Measurements from ENCODE around the gene RAI14. TPM values are rescaled to one million over a fixed set of nuclear protein-coding genes. Genes with fewer than 3 reads are reported as not detected.
"Not testable (repeated sequence)": the region's sequence is repeated elsewhere in the genome, so short reads cannot be mapped to it uniquely, and the experiment has no call there.

RAI14 gene
- total RNA-seq, 4 donors from 2014 or later: 16.4 to 32.2 (median 18.8) TPM

DNA sequence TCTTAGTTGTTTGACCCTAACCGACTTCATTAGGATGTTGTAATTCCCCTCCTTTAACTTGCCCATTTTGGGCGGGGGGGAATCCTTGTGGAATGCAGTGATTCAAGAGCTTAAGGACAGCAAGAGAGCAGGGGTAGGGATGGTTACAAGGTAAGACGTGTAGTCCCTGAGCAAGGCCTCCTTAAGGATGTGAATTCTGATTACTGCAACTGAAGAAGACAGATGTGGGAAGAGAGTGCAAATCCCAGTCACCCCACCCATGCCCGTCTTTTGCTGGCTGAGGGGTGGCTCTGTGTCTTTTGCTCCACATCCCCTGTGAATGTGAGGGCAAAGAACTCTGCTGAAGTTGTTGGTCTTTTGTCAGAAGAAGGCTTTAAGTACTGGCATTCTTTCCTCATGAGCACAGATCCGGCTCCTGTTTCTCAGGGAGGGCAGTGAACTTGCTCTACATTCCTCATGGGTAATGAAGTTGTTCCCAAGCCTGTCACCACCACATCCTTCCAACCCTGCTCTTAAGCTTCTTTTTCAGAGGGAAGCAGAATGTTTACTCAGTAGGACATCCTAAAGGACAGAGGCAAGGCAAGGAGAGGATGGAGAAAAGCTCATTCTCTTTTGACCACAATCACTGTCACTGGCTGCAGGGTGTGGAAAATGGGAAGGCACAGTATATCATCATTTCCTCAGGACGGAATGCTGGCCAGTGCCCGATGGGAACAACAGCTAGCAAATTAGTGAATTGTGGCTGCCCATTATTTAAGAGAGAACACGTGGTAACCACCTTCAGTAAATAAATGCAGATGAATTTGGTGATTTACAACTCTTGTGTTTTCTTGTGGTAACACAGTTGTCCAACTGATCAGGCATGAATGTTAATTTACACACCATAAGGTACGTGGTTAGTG is 61.5 kb downstream of the RAI14 start:
- no peak for ATAC-seq (ENCODE audit: low FRiP score)
- DNase-seq (ENCODE audit: low spot score): no peak
- TF ChIP-seq, protein P1, sequence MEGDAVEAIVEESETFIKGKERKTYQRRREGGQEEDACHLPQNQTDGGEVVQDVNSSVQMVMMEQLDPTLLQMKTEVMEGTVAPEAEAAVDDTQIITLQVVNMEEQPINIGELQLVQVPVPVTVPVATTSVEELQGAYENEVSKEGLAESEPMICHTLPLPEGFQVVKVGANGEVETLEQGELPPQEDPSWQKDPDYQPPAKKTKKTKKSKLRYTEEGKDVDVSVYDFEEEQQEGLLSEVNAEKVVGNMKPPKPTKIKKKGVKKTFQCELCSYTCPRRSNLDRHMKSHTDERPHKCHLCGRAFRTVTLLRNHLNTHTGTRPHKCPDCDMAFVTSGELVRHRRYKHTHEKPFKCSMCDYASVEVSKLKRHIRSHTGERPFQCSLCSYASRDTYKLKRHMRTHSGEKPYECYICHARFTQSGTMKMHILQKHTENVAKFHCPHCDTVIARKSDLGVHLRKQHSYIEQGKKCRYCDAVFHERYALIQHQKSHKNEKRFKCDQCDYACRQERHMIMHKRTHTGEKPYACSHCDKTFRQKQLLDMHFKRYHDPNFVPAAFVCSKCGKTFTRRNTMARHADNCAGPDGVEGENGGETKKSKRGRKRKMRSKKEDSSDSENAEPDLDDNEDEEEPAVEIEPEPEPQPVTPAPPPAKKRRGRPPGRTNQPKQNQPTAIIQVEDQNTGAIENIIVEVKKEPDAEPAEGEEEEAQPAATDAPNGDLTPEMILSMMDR (IDR thresholded peaks at IDR 0.05): no peak

DNA sequence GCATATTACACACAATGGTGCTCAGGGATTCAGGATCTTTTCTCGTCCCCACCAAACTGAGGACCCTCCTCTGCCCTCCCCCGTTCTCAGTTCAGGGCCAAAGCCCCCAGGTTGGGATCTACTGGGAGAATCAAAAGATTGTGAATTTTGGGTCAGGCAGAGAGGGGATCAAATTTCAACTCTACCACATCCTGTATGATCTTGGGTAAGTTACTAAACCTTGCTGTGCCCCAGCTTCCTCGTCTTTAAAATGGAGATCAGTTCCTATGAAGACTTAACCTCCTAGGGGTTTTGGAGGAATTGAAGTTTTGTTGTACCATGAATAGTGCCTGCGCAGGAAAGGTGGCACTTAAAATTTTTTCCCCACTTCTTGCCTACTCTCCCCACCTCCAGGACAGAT is 62.4 kb downstream of the RAI14 start:
- TF ChIP-seq, protein P1 (IDR thresholded peaks at IDR 0.05): no peak
- ATAC-seq (ENCODE audit: low FRiP score) (no peak), DNase-seq (ENCODE audit: low spot score) (no peak)

DNA sequence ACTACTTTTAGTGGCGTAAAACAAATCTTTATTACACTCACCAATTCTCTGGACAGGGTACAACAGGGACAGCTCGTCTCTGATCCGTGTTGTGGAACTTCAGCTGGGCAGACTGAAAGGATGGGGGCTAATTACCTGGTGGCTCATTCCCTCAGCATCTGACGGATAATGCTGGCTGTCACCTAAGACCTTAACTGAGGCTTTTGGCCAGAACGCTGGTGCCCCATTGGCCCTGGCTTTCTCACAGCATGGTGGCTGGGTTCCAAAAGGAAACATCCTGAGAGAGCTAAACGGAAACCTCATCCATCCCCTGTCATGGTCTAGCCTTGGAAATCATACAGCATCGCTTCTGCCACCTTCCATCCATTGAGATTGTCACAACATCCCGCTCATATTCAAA is 62.9 kb downstream of the RAI14 start:
- TF ChIP-seq, protein P1 (IDR thresholded peaks at IDR 0.05): no peak
- DNase-seq (ENCODE audit: low spot score) (no peak), ATAC-seq (ENCODE audit: low FRiP score) (no peak)

DNA sequence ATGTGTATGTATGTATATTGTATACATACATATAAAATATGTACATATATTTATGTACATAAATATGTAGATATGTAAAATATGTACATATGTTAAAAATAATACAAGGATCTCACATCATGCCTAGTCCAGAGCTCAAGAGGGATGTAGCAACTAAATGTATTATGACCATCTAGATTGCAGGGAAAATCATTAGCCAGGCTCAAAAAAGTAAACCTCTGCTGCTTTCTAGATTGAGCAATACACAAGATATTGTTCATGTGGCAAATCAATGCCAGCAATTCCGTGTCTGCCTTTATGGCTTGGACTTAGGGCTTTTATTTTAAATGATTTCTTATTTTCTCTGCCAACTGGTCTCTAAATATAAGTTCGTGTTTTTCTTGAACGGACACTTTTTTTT is 65.2 kb downstream of the RAI14 start:
- no peak for ATAC-seq (ENCODE audit: low FRiP score)
- DNase-seq (ENCODE audit: low spot score): no peak
- TF ChIP-seq, protein P1 (IDR thresholded peaks at IDR 0.05): no peak

DNA sequence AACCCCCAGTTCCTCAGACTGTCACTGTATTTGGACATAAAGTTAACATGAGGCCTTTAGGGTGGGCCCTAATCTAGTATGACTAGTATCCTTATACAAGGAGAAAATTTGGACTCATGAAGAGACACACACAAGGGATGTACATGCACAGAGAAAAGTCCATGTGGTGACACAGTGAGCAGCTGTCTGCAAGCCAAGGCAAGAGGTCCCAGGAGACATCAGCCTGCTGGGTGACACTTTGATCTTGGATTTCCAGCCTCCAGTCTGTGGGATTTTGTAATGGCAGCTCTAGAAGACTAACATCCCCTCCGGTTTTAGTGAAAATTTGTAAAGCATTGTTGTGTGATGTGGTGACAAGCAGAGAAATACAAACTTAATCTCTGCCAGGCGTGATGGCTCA is 66.1 kb downstream of the RAI14 start:
- no peak for ATAC-seq (ENCODE audit: low FRiP score)
- no peak for DNase-seq (ENCODE audit: low spot score)
- TF ChIP-seq, protein P1 (IDR thresholded peaks at IDR 0.05): no peak

DNA sequence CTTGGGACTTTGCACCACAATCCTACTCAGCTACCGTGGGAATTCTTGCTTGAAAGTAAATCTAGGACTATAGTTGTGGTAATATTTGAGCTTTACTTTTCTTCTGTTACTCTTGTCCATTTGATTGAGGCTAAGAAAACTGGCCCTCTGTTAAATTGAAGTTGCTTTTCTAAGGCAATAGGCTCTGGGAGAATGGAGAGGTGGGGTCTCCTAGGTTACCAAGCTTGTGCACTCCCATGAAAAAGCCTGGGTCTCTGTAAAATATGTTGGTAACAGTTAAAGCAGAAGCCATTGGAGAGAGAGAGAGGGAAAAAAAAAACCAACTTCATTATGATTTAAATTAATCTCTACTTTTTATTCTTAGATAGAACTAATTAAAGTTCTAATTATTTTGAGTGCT is 68.6 kb downstream of the RAI14 start:
- no peak for DNase-seq (ENCODE audit: low spot score)
- ATAC-seq (ENCODE audit: low FRiP score): no peak
- TF ChIP-seq, protein P1 (IDR thresholded peaks at IDR 0.05): no peak

DNA sequence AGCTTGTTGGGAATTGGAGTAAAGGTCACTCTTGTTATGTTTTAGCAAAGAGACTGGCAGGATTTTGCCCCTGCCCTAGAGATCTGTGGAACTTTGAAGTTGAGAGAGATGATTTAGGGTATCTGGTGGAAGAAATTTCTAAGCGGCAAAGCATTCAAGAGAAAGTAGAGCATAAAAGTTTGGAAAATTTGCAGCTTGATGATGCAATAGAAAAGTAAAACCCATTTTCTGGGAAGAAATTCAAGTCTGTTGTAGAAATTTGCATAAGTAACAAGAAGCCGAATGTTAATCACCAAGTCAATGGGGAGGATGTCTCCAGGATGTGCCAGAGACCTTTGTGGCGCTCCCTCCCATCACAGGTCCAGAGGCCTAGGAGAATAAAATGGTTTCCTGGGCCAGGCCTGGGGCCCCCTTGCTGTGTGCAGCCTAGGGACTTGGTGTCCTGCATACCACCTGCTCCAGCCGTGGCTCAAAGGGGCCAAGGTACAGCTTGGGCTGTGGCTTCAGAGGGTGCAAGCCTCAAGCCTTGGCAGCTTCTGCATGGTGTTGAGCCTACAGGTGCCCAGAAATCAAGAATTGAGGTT is 71.1 kb downstream of the RAI14 start:
- DNase-seq (ENCODE audit: low spot score); ATAC-seq (ENCODE audit: low FRiP score): not testable (repeated sequence)

Measured in omental fat pad (tissue), 4 donors.